ENCODE measurements around the gene AQP1.

GRCh38 chr7:30901856-30902255 lies 9.8 kb upstream of the AQP1 start:
- TF ChIP-seq POLR2A (IDR thresholded peaks at IDR 0.05) (no peak), POLR2AphosphoS5 (IDR thresholded peaks at IDR 0.05; ENCODE audit: insufficient read depth in 1 of 2, low read depth in 1 of 2) (no peak)
- TF ChIP-seq, protein P1, sequence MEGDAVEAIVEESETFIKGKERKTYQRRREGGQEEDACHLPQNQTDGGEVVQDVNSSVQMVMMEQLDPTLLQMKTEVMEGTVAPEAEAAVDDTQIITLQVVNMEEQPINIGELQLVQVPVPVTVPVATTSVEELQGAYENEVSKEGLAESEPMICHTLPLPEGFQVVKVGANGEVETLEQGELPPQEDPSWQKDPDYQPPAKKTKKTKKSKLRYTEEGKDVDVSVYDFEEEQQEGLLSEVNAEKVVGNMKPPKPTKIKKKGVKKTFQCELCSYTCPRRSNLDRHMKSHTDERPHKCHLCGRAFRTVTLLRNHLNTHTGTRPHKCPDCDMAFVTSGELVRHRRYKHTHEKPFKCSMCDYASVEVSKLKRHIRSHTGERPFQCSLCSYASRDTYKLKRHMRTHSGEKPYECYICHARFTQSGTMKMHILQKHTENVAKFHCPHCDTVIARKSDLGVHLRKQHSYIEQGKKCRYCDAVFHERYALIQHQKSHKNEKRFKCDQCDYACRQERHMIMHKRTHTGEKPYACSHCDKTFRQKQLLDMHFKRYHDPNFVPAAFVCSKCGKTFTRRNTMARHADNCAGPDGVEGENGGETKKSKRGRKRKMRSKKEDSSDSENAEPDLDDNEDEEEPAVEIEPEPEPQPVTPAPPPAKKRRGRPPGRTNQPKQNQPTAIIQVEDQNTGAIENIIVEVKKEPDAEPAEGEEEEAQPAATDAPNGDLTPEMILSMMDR (IDR thresholded peaks at IDR 0.05) = no peak
